Measurements from ENCODE around the gene MAVS.

MAVS gene

DNA sequence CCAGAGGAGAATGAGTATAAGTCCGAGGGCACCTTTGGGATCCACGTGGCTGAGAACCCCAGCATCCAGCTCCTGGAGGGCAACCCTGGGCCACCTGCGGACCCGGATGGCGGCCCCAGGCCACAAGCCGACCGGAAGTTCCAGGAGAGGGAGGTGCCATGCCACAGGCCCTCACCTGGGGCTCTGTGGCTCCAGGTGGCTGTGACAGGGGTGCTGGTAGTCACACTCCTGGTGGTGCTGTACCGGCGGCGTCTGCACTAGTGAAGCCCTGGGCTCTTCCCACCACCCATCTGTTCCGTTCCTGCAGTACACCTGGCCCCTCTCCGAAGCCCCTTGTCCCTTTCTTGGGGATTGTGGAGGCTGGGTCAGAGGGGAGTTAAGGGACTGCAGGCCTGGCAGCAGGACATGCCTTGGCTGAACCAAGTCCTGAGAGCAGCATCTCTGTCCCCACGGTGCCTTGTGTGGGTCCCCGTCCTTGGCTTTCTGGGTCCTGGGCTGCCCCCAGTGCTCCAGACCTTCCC is 19.3 kb downstream of the MAVS start:
- H3K4me3 ChIP-seq (ENCODE audit: low read depth, low read length) = no peak overlapping the region
- TF ChIP-seq, protein P1, sequence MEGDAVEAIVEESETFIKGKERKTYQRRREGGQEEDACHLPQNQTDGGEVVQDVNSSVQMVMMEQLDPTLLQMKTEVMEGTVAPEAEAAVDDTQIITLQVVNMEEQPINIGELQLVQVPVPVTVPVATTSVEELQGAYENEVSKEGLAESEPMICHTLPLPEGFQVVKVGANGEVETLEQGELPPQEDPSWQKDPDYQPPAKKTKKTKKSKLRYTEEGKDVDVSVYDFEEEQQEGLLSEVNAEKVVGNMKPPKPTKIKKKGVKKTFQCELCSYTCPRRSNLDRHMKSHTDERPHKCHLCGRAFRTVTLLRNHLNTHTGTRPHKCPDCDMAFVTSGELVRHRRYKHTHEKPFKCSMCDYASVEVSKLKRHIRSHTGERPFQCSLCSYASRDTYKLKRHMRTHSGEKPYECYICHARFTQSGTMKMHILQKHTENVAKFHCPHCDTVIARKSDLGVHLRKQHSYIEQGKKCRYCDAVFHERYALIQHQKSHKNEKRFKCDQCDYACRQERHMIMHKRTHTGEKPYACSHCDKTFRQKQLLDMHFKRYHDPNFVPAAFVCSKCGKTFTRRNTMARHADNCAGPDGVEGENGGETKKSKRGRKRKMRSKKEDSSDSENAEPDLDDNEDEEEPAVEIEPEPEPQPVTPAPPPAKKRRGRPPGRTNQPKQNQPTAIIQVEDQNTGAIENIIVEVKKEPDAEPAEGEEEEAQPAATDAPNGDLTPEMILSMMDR (IDR thresholded peaks at IDR 0.05; ENCODE audit: low read depth, low read length) = no peak
- TF ChIP-seq POLR2A (IDR thresholded peaks at IDR 0.05; ENCODE audit: extremely low read depth, insufficient read length) = no peak
- TF ChIP-seq, protein P2, sequence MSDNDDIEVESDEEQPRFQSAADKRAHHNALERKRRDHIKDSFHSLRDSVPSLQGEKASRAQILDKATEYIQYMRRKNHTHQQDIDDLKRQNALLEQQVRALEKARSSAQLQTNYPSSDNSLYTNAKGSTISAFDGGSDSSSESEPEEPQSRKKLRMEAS (IDR thresholded peaks at IDR 0.05; ENCODE audit: low read depth, low read length) = no peak
- TF ChIP-seq MYC (IDR thresholded peaks at IDR 0.05; ENCODE audit: low read depth, low read length) = no peak
- DNase-seq (ENCODE audit: low read depth) = no peak

DNA sequence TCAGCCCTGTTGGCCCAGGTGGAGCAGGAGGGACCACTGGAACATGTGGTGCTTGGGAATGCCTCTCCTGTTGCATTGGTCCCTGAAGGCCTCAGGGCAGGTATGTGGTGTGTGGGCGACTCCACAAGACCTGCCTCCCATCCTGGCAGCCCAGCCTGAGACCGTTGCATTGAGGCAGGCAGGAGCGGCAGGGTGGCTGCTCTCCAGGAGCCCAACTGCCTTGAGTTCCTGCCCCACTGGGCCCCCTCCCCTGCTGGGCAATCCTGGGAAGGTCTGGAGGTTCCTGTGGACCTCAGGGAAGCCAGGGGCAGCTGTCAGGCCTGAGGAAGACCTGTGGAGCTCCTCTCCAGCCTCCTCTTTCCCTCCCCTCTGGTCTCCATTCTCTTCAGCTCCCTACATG is 19.8 kb downstream of the MAVS start:
- H3K4me3 ChIP-seq (ENCODE audit: low read depth, low read length) = no peak overlapping the region
- no peak for TF ChIP-seq POLR2A (IDR thresholded peaks at IDR 0.05; ENCODE audit: extremely low read depth, insufficient read length)
- TF ChIP-seq MYC (IDR thresholded peaks at IDR 0.05; ENCODE audit: low read depth, low read length) = no peak
- TF ChIP-seq, protein P1 (IDR thresholded peaks at IDR 0.05; ENCODE audit: low read depth, low read length) = no peak
- TF ChIP-seq, protein P2 (IDR thresholded peaks at IDR 0.05; ENCODE audit: low read depth, low read length) = no peak
- no peak for DNase-seq (ENCODE audit: low read depth)

- DNase-seq (ENCODE audit: low read depth) = no peak
- TF ChIP-seq, protein P2 (IDR thresholded peaks at IDR 0.05; ENCODE audit: low read depth, low read length) = no peak
- no peak for TF ChIP-seq MYC (IDR thresholded peaks at IDR 0.05; ENCODE audit: low read depth, low read length)
- TF ChIP-seq, protein P1 (IDR thresholded peaks at IDR 0.05; ENCODE audit: low read depth, low read length) = no peak
- no peak for TF ChIP-seq POLR2A (IDR thresholded peaks at IDR 0.05; ENCODE audit: extremely low read depth, insufficient read length)
- no peak overlapping the region for H3K4me3 ChIP-seq (ENCODE audit: low read depth, low read length)
Observed at GRCh38 chr20:3867802-3868201, 21.2 kb downstream of the MAVS start.

GRCh38 chr20:3869839-3870634 is 23.4 kb downstream of the MAVS start:
- TF ChIP-seq, protein P1 (IDR thresholded peaks at IDR 0.05; ENCODE audit: low read depth, low read length) = no peak
- no peak for TF ChIP-seq POLR2A (IDR thresholded peaks at IDR 0.05; ENCODE audit: extremely low read depth, insufficient read length)
- no peak for TF ChIP-seq MYC (IDR thresholded peaks at IDR 0.05; ENCODE audit: low read depth, low read length)
- TF ChIP-seq, protein P2 (IDR thresholded peaks at IDR 0.05; ENCODE audit: low read depth, low read length) = no peak
- no peak overlapping the region for H3K4me3 ChIP-seq (ENCODE audit: low read depth, low read length)
- DNase-seq (ENCODE audit: low read depth) = no peak

DNA sequence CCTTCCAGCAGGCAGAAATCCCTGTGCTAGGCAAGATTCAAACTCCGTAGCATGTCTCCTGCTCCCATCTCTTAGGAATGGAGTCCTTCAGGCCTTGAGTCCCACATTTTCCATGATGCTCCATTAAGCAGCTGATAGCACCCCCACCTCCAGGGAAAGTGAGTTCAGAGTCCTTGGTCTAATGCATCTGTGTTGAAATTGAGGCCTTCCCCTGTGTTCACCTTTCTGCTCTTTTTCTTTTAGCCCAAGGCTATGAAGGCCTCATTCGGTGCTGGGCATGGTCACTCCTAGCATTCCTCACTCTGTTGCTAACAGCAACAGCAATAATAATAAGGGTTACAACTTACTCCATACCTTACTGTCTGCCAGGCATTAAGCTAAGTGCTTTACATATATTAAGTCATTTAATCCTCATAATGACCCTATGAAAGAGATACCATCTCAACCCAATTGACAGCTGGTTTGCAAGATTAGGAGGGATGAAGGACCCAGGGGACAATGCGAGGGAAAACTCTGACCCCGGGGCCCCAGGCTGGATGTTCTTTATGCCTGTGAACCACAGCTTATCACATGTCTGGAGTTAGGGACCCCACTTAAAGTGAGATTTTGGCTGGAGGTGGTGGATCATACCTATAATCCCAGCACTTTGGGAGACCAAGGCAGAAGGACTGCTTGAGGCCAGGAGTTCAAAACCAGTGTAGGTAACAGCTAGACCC is 25.1 kb downstream of the MAVS start:
- TF ChIP-seq, protein P2 (IDR thresholded peaks at IDR 0.05; ENCODE audit: low read depth, low read length) = no peak
- TF ChIP-seq POLR2A (IDR thresholded peaks at IDR 0.05; ENCODE audit: extremely low read depth, insufficient read length) = no peak
- TF ChIP-seq MYC (IDR thresholded peaks at IDR 0.05; ENCODE audit: low read depth, low read length) = no peak
- TF ChIP-seq, protein P1 (IDR thresholded peaks at IDR 0.05; ENCODE audit: low read depth, low read length) = no peak
- DNase-seq (ENCODE audit: low read depth) = no peak
- H3K4me3 ChIP-seq (ENCODE audit: low read depth, low read length) = no peak overlapping the region
